Neutrophil (primary cell): Measurements from ENCODE around the gene TNFAIP2.

Experiments
- H3K27ac ChIP-seq: fragments of 200-600 bp; sonication (generic); 2 replicates; pipeline ENCODE4 v1.5.1; 2016; ENCODE audit warnings: mild to moderate bottlenecking, moderate library complexity
- H3K27me3 ChIP-seq: fragments of 200-600 bp; sonication (generic); 2 replicates; pipeline ENCODE4 v1.6.0; 2016; ENCODE audit warnings: mild to moderate bottlenecking
- H3K36me3 ChIP-seq: fragments of 200-600 bp; sonication (generic); 2 replicates; pipeline ENCODE4 v1.5.1; 2017
- H3K4me1 ChIP-seq, 2 experiments: fragments of 200-600 bp in 1 of 2; sonication (generic) in 1 of 2; 1 replicate in 1 of 2; 2 replicates in 1 of 2; pipeline versions ENCODE4 v1.5.1 to v1.6.1; 2013 to 2016; ENCODE audit warnings: low read depth in 1 of 2, low read length in 1 of 2, mild to moderate bottlenecking in 1 of 2, moderate library complexity in 1 of 2; ENCODE audit not compliant: control insufficient read depth in 1 of 2, insufficient read depth in 1 of 2
- H3K4me3 ChIP-seq, 2 experiments: fragments of 200-600 bp in 1 of 2; sonication (generic) in 1 of 2; 1 replicate in 1 of 2; 2 replicates in 1 of 2; pipeline ENCODE4 v1.5.1; 2013 to 2016; ENCODE audit warnings: low read depth in 1 of 2, low read length in 1 of 2, mild to moderate bottlenecking in 1 of 2, moderate library complexity in 1 of 2
- H3K9me3 ChIP-seq: fragments of 200-600 bp; sonication (generic); 2 replicates; pipeline ENCODE4 v1.5.1; 2016
- CTCF ChIP-seq: fragments of 200-600 bp; sonication (generic); IDR thresholded peaks from 2 replicates; pipeline ENCODE4 v1.5.1; 2016; ENCODE audit warnings: antibody characterized with exemption

The TNFAIP2 gene

DNA sequence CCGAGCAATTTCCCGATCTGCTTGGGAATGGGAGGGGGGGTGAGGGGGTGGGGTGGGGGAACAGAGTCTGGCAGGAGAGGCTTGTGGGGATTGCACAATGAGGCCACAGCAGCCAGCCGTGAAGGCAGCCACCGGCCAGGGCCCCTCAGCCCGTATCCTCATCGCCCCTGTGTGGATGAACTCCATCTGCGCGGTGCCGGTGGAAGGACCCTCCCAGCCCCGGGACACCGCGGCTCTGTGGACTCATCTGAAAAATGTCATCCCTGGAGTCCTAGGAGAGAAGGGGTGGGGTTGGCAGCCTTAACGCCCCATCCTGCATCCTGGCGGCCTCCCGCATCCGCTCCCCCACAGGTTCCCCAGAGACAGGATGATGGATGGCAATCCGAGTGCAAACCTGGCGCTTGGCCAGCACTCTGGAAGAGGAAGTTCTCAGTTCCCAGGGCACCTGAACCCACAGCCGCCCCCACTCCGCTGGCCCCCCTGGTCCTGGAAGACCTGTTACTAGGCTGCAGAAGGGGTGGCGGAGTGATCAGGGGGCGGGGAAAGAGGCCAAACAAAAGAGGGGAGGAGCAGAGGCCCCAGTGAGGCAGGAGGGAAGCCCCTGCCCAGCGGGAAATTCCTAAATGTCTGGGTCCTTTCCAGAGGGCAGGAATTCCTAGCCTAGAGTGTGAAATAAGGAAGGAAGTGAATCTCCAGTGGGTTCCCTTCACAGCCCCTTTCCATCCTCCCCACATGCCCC lies 1.2 kb upstream of the TNFAIP2 start:
- TF ChIP-seq CTCF = no peak
- Histone ChIP-seq H3K27me3 (no peaks in the 10 kb centered on the region), H3K4me3 (peak overlapping the region; percentile 97 to 98), H3K27ac (peak overlapping the region; percentile 97), H3K9me3 (no peaks in the 10 kb centered on the region), H3K36me3 (peaks cover 29% of the 10 kb centered on the region), H3K4me1 (peaks cover 73 to 80% of the 10 kb centered on the region in 2 experiments)

- H3K36me3 ChIP-seq = peaks cover 33% of the 10 kb centered on the region
- H3K27ac ChIP-seq = peak overlapping the region; percentile 97
- H3K27me3 ChIP-seq = no peaks in the 10 kb centered on the region
- peak overlapping the region; percentile 97 to 98 for H3K4me3 ChIP-seq
- H3K9me3 ChIP-seq = no peaks in the 10 kb centered on the region
- TF ChIP-seq CTCF = no peak
- H3K4me1 ChIP-seq = peaks cover 68 to 75% of the 10 kb centered on the region in 2 experiments
Observed at GRCh38 chr14:103122585-103122946, 695 bp upstream of the TNFAIP2 start.

- H3K4me3 ChIP-seq = peak overlapping the region; percentile 97 to 98
- H3K4me1 ChIP-seq = peaks cover 56 to 69% of the 10 kb centered on the region in 2 experiments
- no peaks in the 10 kb centered on the region for H3K27me3 ChIP-seq
- peak; percentile 36 for TF ChIP-seq CTCF
- peak overlapping the region; percentile 97 for H3K27ac ChIP-seq
- H3K9me3 ChIP-seq = no peaks in the 10 kb centered on the region
- H3K36me3 ChIP-seq = peaks cover 46% of the 10 kb centered on the region
Observed at GRCh38 chr14:103123634-103124500, 606 bp downstream of the TNFAIP2 start.

DNA sequence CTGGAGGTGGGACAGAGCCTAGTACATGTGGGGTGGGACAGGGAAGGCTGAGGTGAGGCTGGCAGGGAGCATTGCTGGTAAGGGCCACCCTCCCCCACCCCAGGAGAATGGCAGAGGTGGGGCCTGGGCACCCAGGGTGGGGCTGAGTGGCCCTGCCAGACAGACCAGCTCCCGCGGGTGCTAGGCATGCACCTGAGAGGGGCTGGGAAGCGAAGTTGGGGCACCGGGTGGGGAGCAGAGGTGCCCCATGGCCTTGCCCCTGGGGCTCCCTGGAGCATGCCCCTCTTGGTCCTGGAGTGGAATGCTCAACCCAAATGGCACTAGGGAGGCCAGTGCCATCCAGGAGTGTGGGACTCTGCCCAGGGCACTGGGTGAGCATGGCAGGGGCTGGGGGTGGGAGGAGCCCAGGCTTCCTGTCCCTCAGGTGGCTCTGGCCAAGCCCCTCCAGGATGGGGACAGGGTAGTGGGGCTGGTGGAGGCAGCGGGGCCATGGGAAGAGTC lies 1.3 kb downstream of the TNFAIP2 start:
- Histone ChIP-seq H3K27me3 (no peaks in the 10 kb centered on the region), H3K4me3 (peak overlapping the region; percentile 97 to 98)

More for the DNA sequence above, 1.3 kb downstream of the TNFAIP2 start:
- H3K9me3 ChIP-seq = no peaks in the 10 kb centered on the region
- peaks cover 53% of the 10 kb centered on the region for H3K36me3 ChIP-seq
- peaks cover 52 to 67% of the 10 kb centered on the region in 2 experiments for H3K4me1 ChIP-seq
- TF ChIP-seq CTCF = no peak
- peak overlapping the region; percentile 97 for H3K27ac ChIP-seq
